Neural cell (in vitro differentiated cells): Measurements from ENCODE around the gene PEX3.

Experiments used
- EZH2 ChIP-seq: fragments of 200-600, 300-800 bp; shearing (Covaris generic), sonication (generic); IDR thresholded peaks from 2 replicates; pipeline ENCODE4 v1.6.1; 2014; ENCODE audit warnings: antibody characterized with exemption, low read length, borderline replicate concordance, mild to moderate bottlenecking; ENCODE audit not compliant: insufficient read depth, poor library complexity, severe bottlenecking
- MXI1 ChIP-seq: fragments of 450-650 bp; conservative IDR thresholded peaks from 2 replicates; pipeline ENCODE4 v1.6.1; 2014; ENCODE audit warnings: antibody characterized with exemption, mild to moderate bottlenecking; ENCODE audit not compliant: poor library complexity, severe bottlenecking
- RAD21 ChIP-seq: fragments of 450-650 bp; conservative IDR thresholded peaks from 2 replicates; pipeline ENCODE4 v1.6.1; 2014; ENCODE audit warnings: antibody characterized with exemption, mild to moderate bottlenecking, moderate library complexity
- TAF1 ChIP-seq: IDR thresholded peaks from 2 replicates; pipeline ENCODE4 v1.6.1; 2012; ENCODE audit warnings: low read depth
- TF ChIP-seq, protein P1 (sequence below): fragments of 450-650 bp; IDR thresholded peaks from 2 replicates; pipeline ENCODE4 v1.5.1; 2014; ENCODE audit warnings: antibody characterized with exemption, mild to moderate bottlenecking, moderate library complexity; ENCODE audit not compliant: poor library complexity, severe bottlenecking

DNA sequence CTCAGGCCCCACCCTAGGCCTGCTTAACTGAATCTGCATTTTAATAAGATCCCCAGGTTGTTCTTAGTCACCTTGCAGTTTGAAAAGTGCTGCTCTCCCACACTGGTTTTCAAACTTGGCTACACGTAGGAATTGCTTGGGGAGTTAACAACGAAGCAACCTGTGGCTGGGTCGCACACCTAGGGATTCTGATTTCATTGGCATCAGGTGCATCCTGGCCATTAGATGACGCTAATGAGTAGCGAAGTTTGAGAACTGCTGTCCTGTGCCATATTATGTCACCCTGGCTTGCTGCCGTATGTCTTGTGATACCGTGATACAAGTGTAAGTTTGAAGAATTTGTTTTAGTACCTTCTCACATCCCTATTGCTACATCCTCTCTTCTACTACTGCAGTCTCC lies 89.1 kb downstream of the PEX3 start:
- TF ChIP-seq EZH2 (no peak), MXI1 (no peak), TAF1 (no peak), RAD21 (no peak)
- TF ChIP-seq, protein P1, sequence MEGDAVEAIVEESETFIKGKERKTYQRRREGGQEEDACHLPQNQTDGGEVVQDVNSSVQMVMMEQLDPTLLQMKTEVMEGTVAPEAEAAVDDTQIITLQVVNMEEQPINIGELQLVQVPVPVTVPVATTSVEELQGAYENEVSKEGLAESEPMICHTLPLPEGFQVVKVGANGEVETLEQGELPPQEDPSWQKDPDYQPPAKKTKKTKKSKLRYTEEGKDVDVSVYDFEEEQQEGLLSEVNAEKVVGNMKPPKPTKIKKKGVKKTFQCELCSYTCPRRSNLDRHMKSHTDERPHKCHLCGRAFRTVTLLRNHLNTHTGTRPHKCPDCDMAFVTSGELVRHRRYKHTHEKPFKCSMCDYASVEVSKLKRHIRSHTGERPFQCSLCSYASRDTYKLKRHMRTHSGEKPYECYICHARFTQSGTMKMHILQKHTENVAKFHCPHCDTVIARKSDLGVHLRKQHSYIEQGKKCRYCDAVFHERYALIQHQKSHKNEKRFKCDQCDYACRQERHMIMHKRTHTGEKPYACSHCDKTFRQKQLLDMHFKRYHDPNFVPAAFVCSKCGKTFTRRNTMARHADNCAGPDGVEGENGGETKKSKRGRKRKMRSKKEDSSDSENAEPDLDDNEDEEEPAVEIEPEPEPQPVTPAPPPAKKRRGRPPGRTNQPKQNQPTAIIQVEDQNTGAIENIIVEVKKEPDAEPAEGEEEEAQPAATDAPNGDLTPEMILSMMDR: no peak
